Measurements from ENCODE around the gene DCUN1D2.
A peak's percentile ranks its signal among the peaks of the same experiment; 100 is the strongest.
"Not testable (repeated sequence)": the region's sequence is repeated elsewhere in the genome, so short reads cannot be mapped to it uniquely, and the experiment has no call there.

The DCUN1D2 gene

GRCh38 chr13:113458253-113459065 is 32.1 kb downstream of the DCUN1D2 start:
- peak overlapping the region in 1 of 2 donors; percentile 39 for H3K4me3 ChIP-seq (ENCODE audit: low read depth in 1 of 2, low read length in 2 of 2)
- H3K36me3 ChIP-seq (ENCODE audit: insufficient read depth, low read length) = peaks cover 38% of the 10 kb centered on the region

GRCh38 chr13:113457510-113457909 is 33.0 kb downstream of the DCUN1D2 start:
- Histone ChIP-seq H3K9me3 (ENCODE audit: low read length) (no peaks in the 10 kb centered on the region), H3K9ac (ENCODE audit: low read length) (no peak overlapping the region), H3K27ac (ENCODE audit: low read depth, low read length) (no peak overlapping the region), H3K36me3 (ENCODE audit: insufficient read depth, low read length) (peaks cover 38% of the 10 kb centered on the region), H3K4me1 (ENCODE audit: insufficient read depth, low read length) (peaks cover 24% of the 10 kb centered on the region), H3K27me3 (ENCODE audit: control insufficient read depth in 1 of 2, insufficient read depth in 2 of 2, low read length in 2 of 2) (no peaks in the 10 kb centered on the region), H3K4me3 (ENCODE audit: low read depth in 1 of 2, low read length in 2 of 2) (no peak overlapping the region)

More at GRCh38 chr13:113458253-113459065, 32.1 kb downstream of the DCUN1D2 start:
- no peaks in the 10 kb centered on the region for H3K9me3 ChIP-seq (ENCODE audit: low read length)
- H3K4me1 ChIP-seq (ENCODE audit: insufficient read depth, low read length) = peaks cover 22% of the 10 kb centered on the region
- no peaks in the 10 kb centered on the region for H3K27me3 ChIP-seq (ENCODE audit: control insufficient read depth in 1 of 2, insufficient read depth in 2 of 2, low read length in 2 of 2)
- H3K27ac ChIP-seq (ENCODE audit: low read depth, low read length) = peak overlapping the region; percentile 53
- H3K9ac ChIP-seq (ENCODE audit: low read length) = peak overlapping the region; percentile 14

GRCh38 chr13:113456116-113456702 is 34.3 kb downstream of the DCUN1D2 start:
- Histone ChIP-seq H3K9ac (ENCODE audit: low read length) (no peak overlapping the region), H3K27ac (ENCODE audit: low read depth, low read length) (no peak overlapping the region), H3K4me3 (ENCODE audit: low read depth in 1 of 2, low read length in 2 of 2) (no peak overlapping the region), H3K36me3 (ENCODE audit: insufficient read depth, low read length) (peaks cover 38% of the 10 kb centered on the region), H3K27me3 (ENCODE audit: control insufficient read depth in 1 of 2, insufficient read depth in 2 of 2, low read length in 2 of 2) (no peaks in the 10 kb centered on the region), H3K4me1 (ENCODE audit: insufficient read depth, low read length) (peaks cover 24% of the 10 kb centered on the region), H3K9me3 (ENCODE audit: low read length) (no peaks in the 10 kb centered on the region)

- Histone ChIP-seq H3K9ac (ENCODE audit: low read length) (no peak overlapping the region), H3K36me3 (ENCODE audit: insufficient read depth, low read length) (peaks cover 32% of the 10 kb centered on the region)
Observed at GRCh38 chr13:113455384-113455783, 35.1 kb downstream of the DCUN1D2 start.

GRCh38 chr13:113454936-113455335 is 35.6 kb downstream of the DCUN1D2 start:
- Histone ChIP-seq H3K4me1 (ENCODE audit: insufficient read depth, low read length) (peaks cover 24% of the 10 kb centered on the region), H3K9me3 (ENCODE audit: low read length) (no peaks in the 10 kb centered on the region), H3K9ac (ENCODE audit: low read length) (no peak overlapping the region), H3K36me3 (ENCODE audit: insufficient read depth, low read length) (peaks cover 27% of the 10 kb centered on the region), H3K27ac (ENCODE audit: low read depth, low read length) (no peak overlapping the region), H3K4me3 (ENCODE audit: low read depth in 1 of 2, low read length in 2 of 2) (no peak overlapping the region), H3K27me3 (ENCODE audit: control insufficient read depth in 1 of 2, insufficient read depth in 2 of 2, low read length in 2 of 2) (no peaks in the 10 kb centered on the region)

More at GRCh38 chr13:113455384-113455783, 35.1 kb downstream of the DCUN1D2 start:
- Histone ChIP-seq H3K4me3 (ENCODE audit: low read depth in 1 of 2, low read length in 2 of 2) (no peak overlapping the region), H3K27ac (ENCODE audit: low read depth, low read length) (no peak overlapping the region), H3K4me1 (ENCODE audit: insufficient read depth, low read length) (peaks cover 24% of the 10 kb centered on the region), H3K27me3 (ENCODE audit: control insufficient read depth in 1 of 2, insufficient read depth in 2 of 2, low read length in 2 of 2) (no peaks in the 10 kb centered on the region), H3K9me3 (ENCODE audit: low read length) (no peaks in the 10 kb centered on the region)

GRCh38 chr13:113452942-113453901 is 37.3 kb downstream of the DCUN1D2 start, which contains the start of gene ADPRHL1:
TSS of gene ADPRHL1 (minus strand) at chr13:113453488. CDS start at chr13:113453437, 51 bp downstream.
- no peaks in the 10 kb centered on the region for H3K9me3 ChIP-seq (ENCODE audit: low read length)
- H3K36me3 ChIP-seq (ENCODE audit: insufficient read depth, low read length) = peaks cover 22% of the 10 kb centered on the region
- H3K9ac ChIP-seq (ENCODE audit: low read length) = no peak within 1 kb of the TSS
- H3K27me3 ChIP-seq (ENCODE audit: control insufficient read depth in 1 of 2, insufficient read depth in 2 of 2, low read length in 2 of 2) = no peaks in the 10 kb centered on the region
- H3K4me1 ChIP-seq (ENCODE audit: insufficient read depth, low read length) = peaks cover 15% of the 10 kb centered on the region
- H3K27ac ChIP-seq (ENCODE audit: low read depth, low read length) = peak within 1 kb of the TSS; percentile 49
- no peak within 1 kb of the TSS for H3K4me3 ChIP-seq (ENCODE audit: low read depth in 1 of 2, low read length in 2 of 2)

- no peak overlapping the region for H3K27ac ChIP-seq (ENCODE audit: low read depth, low read length)
- peaks cover 16% of the 10 kb centered on the region for H3K36me3 ChIP-seq (ENCODE audit: insufficient read depth, low read length)
- H3K9ac ChIP-seq (ENCODE audit: low read length) = no peak overlapping the region
- H3K4me1 ChIP-seq (ENCODE audit: insufficient read depth, low read length) = peaks cover 12% of the 10 kb centered on the region
- H3K9me3 ChIP-seq (ENCODE audit: low read length) = no peaks in the 10 kb centered on the region
- H3K4me3 ChIP-seq (ENCODE audit: low read depth in 1 of 2, low read length in 2 of 2) = no peak overlapping the region
- H3K27me3 ChIP-seq (ENCODE audit: control insufficient read depth in 1 of 2, insufficient read depth in 2 of 2, low read length in 2 of 2) = no peaks in the 10 kb centered on the region
Observed at GRCh38 chr13:113452466-113452865, 38.0 kb downstream of the DCUN1D2 start.

- no peak overlapping the region for H3K27ac ChIP-seq (ENCODE audit: low read depth, low read length)
- H3K27me3 ChIP-seq (ENCODE audit: control insufficient read depth in 1 of 2, insufficient read depth in 2 of 2, low read length in 2 of 2) = no peaks in the 10 kb centered on the region
- no peak overlapping the region for H3K9ac ChIP-seq (ENCODE audit: low read length)
- no peaks in the 10 kb centered on the region for H3K9me3 ChIP-seq (ENCODE audit: low read length)
- peaks cover 14% of the 10 kb centered on the region for H3K36me3 ChIP-seq (ENCODE audit: insufficient read depth, low read length)
- H3K4me3 ChIP-seq (ENCODE audit: low read depth in 1 of 2, low read length in 2 of 2) = no peak overlapping the region
- H3K4me1 ChIP-seq (ENCODE audit: insufficient read depth, low read length) = peaks cover 12% of the 10 kb centered on the region
Observed at GRCh38 chr13:113451951-113452421, 38.5 kb downstream of the DCUN1D2 start.

GRCh38 chr13:113450861-113451620 is 39.5 kb downstream of the DCUN1D2 start:
- H3K9me3 ChIP-seq (ENCODE audit: low read length); H3K9ac ChIP-seq (ENCODE audit: low read length); H3K4me3 ChIP-seq (ENCODE audit: low read depth in 1 of 2, low read length in 2 of 2); H3K36me3 ChIP-seq (ENCODE audit: insufficient read depth, low read length); H3K27ac ChIP-seq (ENCODE audit: low read depth, low read length); H3K27me3 ChIP-seq (ENCODE audit: control insufficient read depth in 1 of 2, insufficient read depth in 2 of 2, low read length in 2 of 2): not testable (repeated sequence)
- peaks cover 12% of the 10 kb centered on the region for H3K4me1 ChIP-seq (ENCODE audit: insufficient read depth, low read length)

GRCh38 chr13:113450348-113450744 is 40.2 kb downstream of the DCUN1D2 start:
- H3K4me3 ChIP-seq (ENCODE audit: low read depth in 1 of 2, low read length in 2 of 2) = not testable (repeated sequence)
- H3K4me1 ChIP-seq (ENCODE audit: insufficient read depth, low read length) = peaks cover 12% of the 10 kb centered on the region

More at GRCh38 chr13:113450348-113450744, 40.2 kb downstream of the DCUN1D2 start:
- not testable (repeated sequence) for H3K9ac ChIP-seq (ENCODE audit: low read length); H3K36me3 ChIP-seq (ENCODE audit: insufficient read depth, low read length); H3K27ac ChIP-seq (ENCODE audit: low read depth, low read length); H3K27me3 ChIP-seq (ENCODE audit: control insufficient read depth in 1 of 2, insufficient read depth in 2 of 2, low read length in 2 of 2); H3K9me3 ChIP-seq (ENCODE audit: low read length)

All from muscle layer of colon (tissue), 2 donors.